Upper lobe of right lung (tissue), 1 donor: ENCODE results near the gene GAPT. TPM values are rescaled to one million over a fixed set of nuclear protein-coding genes. Genes with fewer than 3 reads are reported as not detected.
"Not testable (repeated sequence)": the region's sequence is repeated elsewhere in the genome, so short reads cannot be mapped to it uniquely, and the experiment has no call there.

Experiments used
- ATAC-seq: fragments of 200-7000 bp; cut with Tn5 transposase; one replicate; pipeline ENCODE4 v1.9.1; 2020; ENCODE audit warnings: mild to moderate bottlenecking, moderate library complexity
- DNase-seq: peaks from one replicate; pipeline ENCODE4 v3.0.0-alpha.2; 2020
- H3K27ac ChIP-seq: fragments of 200-600 bp; one replicate; pipeline ENCODE4 v1.8.0; 2022
- H3K27me3 ChIP-seq: fragments of 200-600 bp; one replicate; pipeline ENCODE4 v1.8.0; 2022; ENCODE audit warnings: mild to moderate bottlenecking
- H3K36me3 ChIP-seq: fragments of 200-600 bp; one replicate; pipeline ENCODE4 v1.8.0; 2022
- H3K4me1 ChIP-seq: fragments of 200-600 bp; one replicate; pipeline ENCODE4 v1.8.0; 2022
- H3K4me3 ChIP-seq: fragments of 200-600 bp; one replicate; pipeline ENCODE4 v1.8.0; 2022; ENCODE audit warnings: mild to moderate bottlenecking
- H3K9me3 ChIP-seq: fragments of 200-600 bp; one replicate; pipeline ENCODE4 v1.8.0; 2022
- CTCF ChIP-seq: fragments of 200-600 bp; IDR thresholded peaks from one replicate; pipeline ENCODE4 v1.8.0; 2022; ENCODE audit warnings: antibody characterized with exemption
- intact Hi-C: fragments of 100-400 bp; cut with DNase I; formaldehyde crosslinking; loops from one replicate; pipeline ENCODE4 v1.11.0; 2022
- total RNA-seq: library from RNA; stranded (reverse); fragmentation: NEBNext Ultra II Directional; extraction: Animal tissue kit (Norgen Biotek cat#: 25700); gene quantifications from one replicate; pipeline ENCODE4 v1.2.1, GENCODE V29; 2021
- donor health status: DM: no; HTN: yes; CAD: no; lungs with severe emphysema.

GAPT gene
- total RNA-seq, 1 donor from 2014 or later, result 5.2 TPM

GRCh38 chr5:58524571-58524970, 33.3 kb downstream of the GAPT start:
- H3K27me3 ChIP-seq, result no peaks in the 10 kb centered on the region
- no peaks in the 10 kb centered on the region for H3K9me3 ChIP-seq
- H3K4me3 ChIP-seq, result no peak overlapping the region
- DNase-seq (no peak), ATAC-seq (no peak)
- intact Hi-C loops, result no loop called here
- H3K4me1 ChIP-seq, result no peaks in the 10 kb centered on the region
- no peaks in the 10 kb centered on the region for H3K36me3 ChIP-seq
- H3K27ac ChIP-seq, result no peak overlapping the region
- TF ChIP-seq CTCF, result no peak

GRCh38 chr5:58530942-58531490, 39.8 kb downstream of the GAPT start:
- Histone ChIP-seq H3K4me1 (no peaks in the 10 kb centered on the region), H3K27ac (no peak overlapping the region), H3K9me3 (peaks cover 5% of the 10 kb centered on the region), H3K27me3 (no peaks in the 10 kb centered on the region), H3K4me3 (no peak overlapping the region), H3K36me3 (no peaks in the 10 kb centered on the region)
- intact Hi-C loops, result no loop called here
- DNase-seq (no peak), ATAC-seq (no peak)
- TF ChIP-seq CTCF, result no peak

GRCh38 chr5:58541935-58542334, 50.7 kb downstream of the GAPT start:
- H3K4me1 ChIP-seq, H3K36me3 ChIP-seq, H3K27me3 ChIP-seq, H3K27ac ChIP-seq, H3K4me3 ChIP-seq, ATAC-seq, H3K9me3 ChIP-seq, intact Hi-C loops: not testable (repeated sequence)
- DNase-seq, result peak; percentile 52

- DNase-seq, result no peak
- Histone ChIP-seq H3K27me3 (no peaks in the 10 kb centered on the region), H3K36me3 (no peaks in the 10 kb centered on the region), H3K4me3 (no peak overlapping the region), H3K27ac (no peak overlapping the region), H3K4me1 (no peaks in the 10 kb centered on the region), H3K9me3 (no peaks in the 10 kb centered on the region)
- TF ChIP-seq CTCF, result no peak
- intact Hi-C loops, result no loop called here
- no peak for ATAC-seq
Observed at GRCh38 chr5:58542709-58543108, 51.5 kb downstream of the GAPT start.

- H3K4me3 ChIP-seq, result no peak overlapping the region
- no peaks in the 10 kb centered on the region for H3K36me3 ChIP-seq
- no peak for TF ChIP-seq CTCF
- no peak for DNase-seq
- intact Hi-C loops, result no loop called here
- no peaks in the 10 kb centered on the region for H3K27me3 ChIP-seq
- ATAC-seq, result no peak
- no peak overlapping the region for H3K27ac ChIP-seq
- no peaks in the 10 kb centered on the region for H3K9me3 ChIP-seq
- H3K4me1 ChIP-seq, result no peaks in the 10 kb centered on the region
Observed at GRCh38 chr5:58543723-58544122, 52.5 kb downstream of the GAPT start.

GRCh38 chr5:58544195-58544594, 53.0 kb downstream of the GAPT start:
- Histone ChIP-seq H3K4me1 (no peaks in the 10 kb centered on the region), H3K4me3 (no peak overlapping the region), H3K9me3 (no peaks in the 10 kb centered on the region), H3K27ac (no peak overlapping the region), H3K27me3 (no peaks in the 10 kb centered on the region), H3K36me3 (no peaks in the 10 kb centered on the region)
- no peak for DNase-seq
- intact Hi-C loops, result no loop called here
- peak; percentile 85 for ATAC-seq
- TF ChIP-seq CTCF, result no peak
